ENCODE measurements around the gene TP53INP2. TPM values are rescaled to one million over a fixed set of nuclear protein-coding genes. Genes with fewer than 3 reads are reported as not detected.

TP53INP2 gene
- total and polyA plus RNA-seq, 2 of the 8 experiments (the other 6 are each of a cell fraction or from before 2014, with no cell fraction given), result 2.4 to 4.8 TPM

- Histone ChIP-seq H3K36me3 (ENCODE audit: control insufficient read depth in 2 of 4, insufficient read depth in 4 of 4, low read length in 3 of 4) (peaks cover 0 to 3% (median 0%) of the 10 kb centered on the region in 4 experiments; a peak in 1 of 8 replicates), H2AK5ac (ENCODE audit: low read depth, low read length) (no peak overlapping the region), H3K18ac (ENCODE audit: extremely low read depth, low read length) (no peak overlapping the region), H3K4me2 (ENCODE audit: insufficient read depth in 1 of 2, low read depth in 2 of 2, low read length in 2 of 2) (no peak overlapping the region), H2AFZ (ENCODE audit: low read length) (no peak overlapping the region), H3K14ac (ENCODE audit: insufficient read length) (no peak overlapping the region), H3K4me3 (ENCODE audit: extremely low read depth in 1 of 4, insufficient read depth in 2 of 4, low read depth in 3 of 4, low read length in 4 of 4) (no peak overlapping the region), H3K27ac (ENCODE audit: low read depth, low read length) (no peak overlapping the region), H2BK12ac (ENCODE audit: low read depth, low read length) (no peak overlapping the region), H3K27me3 (replicated peaks in 1 of 4; ENCODE audit: control insufficient read depth in 3 of 4, extremely low read depth in 1 of 4, insufficient read depth in 3 of 4, low read length in 3 of 4) (no peaks in the 10 kb centered on the region), H3K4ac (replicated peaks; ENCODE audit: insufficient read length, low read depth, low read length) (no peak overlapping the region), H4K91ac (replicated peaks; ENCODE audit: insufficient read length, low read length) (no peak overlapping the region), H3K79me2 (ENCODE audit: control insufficient read depth in 1 of 2, insufficient read depth in 2 of 2, low read length in 2 of 2) (no peaks in the 10 kb centered on the region), H3K4me1 (replicated peaks in 1 of 4; ENCODE audit: control insufficient read depth in 3 of 4, insufficient read depth in 4 of 4, low read length in 3 of 4) (no peaks in the 10 kb centered on the region), H2BK20ac (ENCODE audit: low read length) (no peak overlapping the region), H4K5ac (ENCODE audit: insufficient read length, low read depth, low read length) (no peak overlapping the region), H2BK5ac (ENCODE audit: low read depth, low read length) (no peak overlapping the region), H3K9me3 (ENCODE audit: insufficient read depth in 2 of 2, low read depth in 1 of 2, low read length in 1 of 2) (no peaks in the 10 kb centered on the region), H3K23ac (ENCODE audit: insufficient read length) (no peak overlapping the region), H2BK120ac (replicated peaks; ENCODE audit: low read depth, low read length) (no peak overlapping the region), H2BK15ac (ENCODE audit: low read length) (no peak overlapping the region), H3K23me2 (ENCODE audit: low read depth, low read length) (no peaks in the 10 kb centered on the region), H4K8ac (ENCODE audit: extremely low read depth, insufficient read depth, low read length) (no peak overlapping the region), H4K20me1 (replicated peaks in 1 of 2; ENCODE audit: control insufficient read depth in 1 of 2, insufficient read depth in 2 of 2, low read length in 2 of 2) (no peaks in the 10 kb centered on the region), H3K9ac (replicated peaks in 1 of 4; ENCODE audit: extremely low read depth in 1 of 4, low read depth in 3 of 4, low read length in 3 of 4) (no peak overlapping the region), H3K79me1 (ENCODE audit: low read depth, low read length) (no peaks in the 10 kb centered on the region), H3K56ac (replicated peaks; ENCODE audit: insufficient read length, low read depth, low read length) (no peak overlapping the region)
- TF ChIP-seq MAX (IDR thresholded peaks at IDR 0.05), result no peak
- no peak for TF ChIP-seq KDM4A (IDR thresholded peaks at IDR 0.05; ENCODE audit: low read depth, low read length, severe bottlenecking)
- no peak for TF ChIP-seq ATF3 (IDR thresholded peaks at IDR 0.05; ENCODE audit: insufficient read depth, low read depth, low read length)
- TF ChIP-seq CHD1 (IDR thresholded peaks at IDR 0.05; ENCODE audit: low read depth, low read length), result no peak
- TF ChIP-seq BACH1 (IDR thresholded peaks at IDR 0.05; ENCODE audit: low read length), result no peak
- TF ChIP-seq TBP (IDR thresholded peaks at IDR 0.05; ENCODE audit: low read depth, low read length), result no peak
- no peak for TF ChIP-seq EGR1 (IDR thresholded peaks at IDR 0.05; ENCODE audit: borderline replicate concordance, low read depth, low read length)
- no peak for TF ChIP-seq KDM5A (IDR thresholded peaks at IDR 0.05; ENCODE audit: low read length)
- ChIA-PET CTCF (ENCODE audit: partially characterized antibody) (interaction anchor here (0.8 to 1.2 kb wide), 2 partner anchors 17 to 37 kb away, joined by 3 to 4 read pairs; no protein-coding TSS in a partner anchor), POLR2A (ENCODE audit: partially characterized antibody) (interaction anchor here (1.1 kb wide), 1 partner anchor 120 kb away, joined by 3 read pairs; no protein-coding TSS in a partner anchor)
- DNase-seq (ENCODE audit: low read depth in 1 of 2, low spot score in 2 of 2), result no peak
- 82% methylated on average over 1 of the region's 1 CpG; no CpG with 5 or more reads in 1 of the 2 experiments for WGBS, 2 experiments (ENCODE audit: extremely low coverage in 1 of 2, insufficient coverage in 1 of 2, insufficient read length in 1 of 2, insufficient replicate concordance in 2 of 2, low coverage in 1 of 2, low lambda C conversion rate in 2 of 2, missing lambda C conversion rate in 1 of 2)
- no peak for FAIRE-seq
Observed at GRCh38 chr20:34732523-34732922, 28.4 kb downstream of the TP53INP2 start.
